ENCODE data around the gene MLLT10. TPM values are rescaled to one million over a fixed set of nuclear protein-coding genes. Genes with fewer than 3 reads are reported as not detected.

MLLT10 gene
- total and polyA plus RNA-seq, 2 donors (not counting 3 experiments of a cell fraction or from before 2014, with no cell fraction given) = 35.4 to 54.0 TPM

DNA sequence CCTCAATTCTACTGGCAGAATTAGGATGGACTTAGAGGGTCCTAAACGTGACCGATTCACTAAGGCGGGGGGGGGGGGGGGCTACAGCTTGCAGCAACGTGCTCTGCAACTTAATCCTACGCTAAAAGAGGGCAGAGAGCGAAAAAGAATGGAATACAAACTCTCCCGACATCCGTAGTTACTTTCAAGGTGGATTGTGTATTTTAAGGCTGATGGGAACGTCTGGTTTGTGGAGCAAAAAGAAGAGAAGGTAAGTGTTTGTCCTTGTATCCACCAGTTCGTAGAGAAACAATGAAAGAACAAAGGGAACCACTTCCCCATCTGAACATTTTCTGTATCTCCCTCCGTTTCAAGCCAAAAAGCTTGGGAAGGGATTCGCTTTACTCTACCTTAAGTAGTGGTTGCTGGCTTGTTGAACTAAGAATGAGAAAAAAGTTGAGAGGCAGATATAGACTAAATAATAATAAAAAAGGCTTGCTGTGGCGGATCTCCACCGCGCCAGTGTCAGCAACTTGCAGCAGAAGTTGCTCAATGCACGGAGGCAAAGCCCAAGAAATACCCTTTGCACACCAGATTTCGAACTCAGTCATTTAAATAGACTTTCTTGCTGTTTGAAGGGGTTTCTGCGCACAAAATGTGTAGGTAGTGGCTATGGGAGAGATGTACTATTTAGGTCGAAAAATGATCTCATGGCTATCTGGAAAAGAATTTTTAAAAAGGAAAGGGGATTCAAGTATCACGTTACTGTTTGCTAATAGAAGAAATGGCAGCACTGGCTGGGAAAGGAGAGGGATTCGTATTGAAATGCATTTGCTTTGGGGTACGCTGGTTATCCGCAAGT, 9.3 kb upstream of the MLLT10 start:
- BruUV-seq (replicated peaks) = no TSS peak
- DNase-seq (ENCODE audit: low read depth, low spot score) = peak; percentile 75
- Histone ChIP-seq H4K20me1 (replicated peaks; ENCODE audit: control insufficient read depth, extremely low read depth, insufficient read depth, low read length) (no peaks in the 10 kb centered on the region), H3K9ac (replicated peaks; ENCODE audit: extremely low read depth, insufficient read depth, low read length) (peak overlapping the region; percentile 99), H3K27me3 (ENCODE audit: control insufficient read depth in 2 of 2, insufficient read depth in 2 of 2, low read length in 2 of 2) (no peaks in the 10 kb centered on the region), H2AFZ (ENCODE audit: low read depth, low read length) (peak overlapping the region; percentile 96), H3K4me1 (ENCODE audit: control insufficient read depth, extremely low read depth, insufficient read depth, low read length) (peaks cover 32% of the 10 kb centered on the region), H3K4me3 (replicated peaks in 1 of 3; ENCODE audit: insufficient read depth in 1 of 3, low read depth in 1 of 3, low read length in 3 of 3) (peak overlapping the region; percentile 48 to 81 (median 53)), H3K4me2 (ENCODE audit: insufficient read depth, low read length) (peak overlapping the region; percentile 97), H3K36me3 (ENCODE audit: control insufficient read depth in 2 of 2, extremely low read depth in 1 of 2, insufficient read depth in 2 of 2, low read length in 2 of 2) (no peaks in the 10 kb centered on the region), H3K27ac (ENCODE audit: insufficient read depth, low read depth, low read length) (peak overlapping the region; percentile 97), H3K79me2 (ENCODE audit: control insufficient read depth, insufficient read depth, low read length) (no peaks in the 10 kb centered on the region), H3K9me1 (replicated peaks; ENCODE audit: control insufficient read depth, extremely low read depth, insufficient read depth, low read length) (no peaks in the 10 kb centered on the region), H3K9me3 (replicated peaks; ENCODE audit: control insufficient read depth, insufficient read depth, low read length) (no peaks in the 10 kb centered on the region)
- TF ChIP-seq EZH2 (IDR thresholded peaks at IDR 0.05; ENCODE audit: borderline replicate concordance, low read depth, low read length, severe bottlenecking) (no peak), JUN (IDR thresholded peaks at IDR 0.05; ENCODE audit: borderline replicate concordance, insufficient read depth, insufficient read length, low read depth) (no peak), GATA2 (IDR thresholded peaks at IDR 0.05; ENCODE audit: insufficient read depth, insufficient read length, low read depth, low read length) (no peak), MYC (IDR thresholded peaks at IDR 0.05; ENCODE audit: low read depth, low read length) (no peak)
- ChIA-PET POLR2A (interaction anchor here (2.2 kb wide), 1 partner anchor 28 kb away, joined by 11 read pairs; no protein-coding TSS in a partner anchor), CTCF (interaction anchor here (1.0 to 3.1 kb wide), 6 partner anchors 8 to 429 kb away, joined by 4 to 38 read pairs (median 6); no protein-coding TSS in a partner anchor)
- no peak for FAIRE-seq
- intact Hi-C loops (cut with micrococcal nuclease) (loop anchor here (1.0 to 10.0 kb wide), 5 partner anchors 27 to 800 kb away; partner anchors contain the start of gene BMI1), dilution Hi-C loops (cut with MboI; ENCODE audit: extremely low pct_ligation_motif_present, low sequenced_read_pairs) (no loop called here)

All from endothelial cell of umbilical vein (primary cell).